ENCODE measurements around the gene KPNA6.
"Not testable (repeated sequence)": the region's sequence is repeated elsewhere in the genome, so short reads cannot be mapped to it uniquely, and the experiment has no call there.

Gene KPNA6

DNA sequence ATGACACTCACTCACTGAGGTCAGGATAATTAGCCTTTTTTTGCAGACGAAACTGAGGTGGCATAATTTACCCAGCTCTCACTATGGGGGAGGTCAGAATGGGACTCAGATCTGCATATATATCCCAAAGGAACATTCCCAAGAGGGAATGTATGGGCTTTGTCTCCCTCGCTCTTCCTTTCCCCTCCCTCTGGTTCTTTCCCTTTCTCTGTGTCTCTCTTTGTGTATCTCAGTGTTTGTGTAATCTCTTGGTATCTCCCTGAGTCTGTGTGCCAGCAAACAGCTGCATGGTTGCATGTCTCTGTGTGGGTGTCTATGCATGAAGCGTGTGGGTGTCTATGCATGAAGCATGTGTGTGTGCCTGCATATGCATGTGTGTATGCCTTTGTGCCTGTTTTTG is 30.4 kb upstream of the KPNA6 start:
- H3K9me3 Mint-ChIP-seq = no peaks in the 10 kb centered on the region
- H3K27ac Mint-ChIP-seq = no peak overlapping the region
- H3K36me3 Mint-ChIP-seq (ENCODE audit: low read depth) = peaks cover 77% of the 10 kb centered on the region
- H3K4me1 Mint-ChIP-seq (ENCODE audit: low read depth) = peaks cover 38% of the 10 kb centered on the region
- intact Hi-C loops (cut with micrococcal nuclease) = no loop called here
- H3K27me3 Mint-ChIP-seq = no peaks in the 10 kb centered on the region
- no peak overlapping the region for H3K4me3 Mint-ChIP-seq

DNA sequence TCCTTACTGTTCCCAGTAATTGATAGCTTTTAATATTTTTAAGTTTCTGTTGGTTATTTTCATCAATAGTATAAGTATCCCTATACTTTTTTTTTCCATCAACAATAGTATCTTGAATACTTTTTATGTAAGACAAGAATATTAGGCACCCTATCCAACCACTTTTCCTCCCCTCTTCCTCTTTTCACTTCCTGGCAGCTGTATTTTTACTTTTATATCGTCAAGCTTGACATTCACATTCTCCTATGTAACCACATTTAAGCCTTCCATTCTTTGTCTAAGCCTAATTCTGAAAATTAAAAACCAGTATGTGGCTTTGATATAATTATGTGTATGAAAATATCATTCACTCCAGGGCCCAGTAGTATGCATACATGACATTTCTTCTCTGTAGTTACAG is 25.8 kb upstream of the KPNA6 start:
- H3K36me3 Mint-ChIP-seq (ENCODE audit: low read depth) = peaks cover 90% of the 10 kb centered on the region
- H3K4me1 Mint-ChIP-seq (ENCODE audit: low read depth) = peaks cover 22% of the 10 kb centered on the region
- no peak overlapping the region for H3K4me3 Mint-ChIP-seq
- H3K27me3 Mint-ChIP-seq = no peaks in the 10 kb centered on the region
- H3K27ac Mint-ChIP-seq = peak overlapping the region; percentile 46
- intact Hi-C loops (cut with micrococcal nuclease) = no loop called here
- H3K9me3 Mint-ChIP-seq = no peaks in the 10 kb centered on the region

DNA sequence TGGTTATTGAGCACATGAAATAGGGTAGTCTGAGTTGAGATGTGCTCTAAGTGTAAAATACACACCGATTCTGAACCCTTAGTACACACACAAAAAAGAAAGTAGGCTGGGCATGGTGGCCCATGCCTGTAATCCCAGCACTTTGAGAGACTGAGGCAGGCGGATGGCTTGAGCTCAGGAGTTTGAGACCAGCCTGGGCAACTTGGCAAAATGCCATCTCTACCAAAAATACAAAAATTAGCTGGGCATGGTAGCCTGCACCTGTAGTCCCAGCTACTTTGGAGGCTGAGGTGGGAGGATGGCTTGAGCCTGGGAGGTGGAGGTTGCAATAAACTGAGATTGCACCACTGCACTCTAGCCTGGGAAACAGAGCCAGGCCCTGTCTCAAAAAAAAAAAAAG is 21.5 kb upstream of the KPNA6 start:
- intact Hi-C loops (cut with micrococcal nuclease); H3K4me3 Mint-ChIP-seq; H3K27ac Mint-ChIP-seq; H3K9me3 Mint-ChIP-seq; H3K27me3 Mint-ChIP-seq: not testable (repeated sequence)
- H3K4me1 Mint-ChIP-seq (ENCODE audit: low read depth) = peaks cover 16% of the 10 kb centered on the region
- peaks cover 91% of the 10 kb centered on the region for H3K36me3 Mint-ChIP-seq (ENCODE audit: low read depth)

DNA sequence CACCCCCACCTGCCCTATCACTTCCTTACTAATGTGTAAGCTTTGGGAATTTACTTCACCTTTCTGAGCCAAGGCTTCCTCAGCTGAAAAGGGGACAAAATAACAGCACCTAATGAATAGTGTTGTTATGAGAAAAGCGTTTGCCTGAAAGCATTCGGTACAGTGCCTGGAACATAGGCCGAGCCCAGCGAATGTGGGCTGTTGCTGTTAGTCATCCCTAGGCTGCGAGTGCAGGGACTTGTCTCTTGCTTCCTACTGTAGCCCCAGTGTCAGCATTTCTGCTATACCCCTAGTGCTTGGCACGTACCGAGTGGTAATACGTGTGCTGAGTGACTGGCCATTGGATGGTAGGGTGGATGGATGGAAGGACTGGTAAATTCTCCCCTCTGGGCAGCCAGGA is 16.7 kb upstream of the KPNA6 start:
- Mint-ChIP-seq H3K4me1 (ENCODE audit: low read depth) (no peaks in the 10 kb centered on the region), H3K27ac (no peak overlapping the region), H3K9me3 (no peaks in the 10 kb centered on the region), H3K27me3 (no peaks in the 10 kb centered on the region), H3K36me3 (ENCODE audit: low read depth) (peaks cover 99% of the 10 kb centered on the region), H3K4me3 (no peak overlapping the region)
- intact Hi-C loops (cut with micrococcal nuclease) = no loop called here

DNA sequence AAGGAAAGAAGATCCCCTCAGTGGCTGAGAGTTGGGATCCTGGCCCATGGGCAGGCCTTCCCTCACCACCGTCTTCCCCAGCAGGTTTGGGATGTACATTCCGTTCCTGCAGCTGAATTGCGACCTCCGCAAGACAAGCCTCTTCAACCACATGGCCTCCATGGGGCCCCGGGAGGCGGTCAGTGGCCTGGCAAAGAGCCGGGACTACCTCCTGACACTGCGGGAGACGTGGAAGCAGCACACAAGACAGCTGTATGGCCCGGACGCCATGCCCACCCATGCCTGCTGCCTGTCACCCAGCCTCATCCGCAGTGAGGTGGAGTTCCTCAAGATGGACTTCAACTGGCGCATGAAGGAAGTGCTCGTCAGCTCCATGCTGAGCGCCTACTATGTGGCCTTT is 16.3 kb upstream of the KPNA6 start:
- intact Hi-C loops (cut with micrococcal nuclease) = no loop called here
- H3K9me3 Mint-ChIP-seq = no peaks in the 10 kb centered on the region
- H3K27ac Mint-ChIP-seq = no peak overlapping the region
- peaks cover 99% of the 10 kb centered on the region for H3K36me3 Mint-ChIP-seq (ENCODE audit: low read depth)
- H3K27me3 Mint-ChIP-seq = no peaks in the 10 kb centered on the region
- H3K4me3 Mint-ChIP-seq = no peak overlapping the region
- H3K4me1 Mint-ChIP-seq (ENCODE audit: low read depth) = no peaks in the 10 kb centered on the region

DNA sequence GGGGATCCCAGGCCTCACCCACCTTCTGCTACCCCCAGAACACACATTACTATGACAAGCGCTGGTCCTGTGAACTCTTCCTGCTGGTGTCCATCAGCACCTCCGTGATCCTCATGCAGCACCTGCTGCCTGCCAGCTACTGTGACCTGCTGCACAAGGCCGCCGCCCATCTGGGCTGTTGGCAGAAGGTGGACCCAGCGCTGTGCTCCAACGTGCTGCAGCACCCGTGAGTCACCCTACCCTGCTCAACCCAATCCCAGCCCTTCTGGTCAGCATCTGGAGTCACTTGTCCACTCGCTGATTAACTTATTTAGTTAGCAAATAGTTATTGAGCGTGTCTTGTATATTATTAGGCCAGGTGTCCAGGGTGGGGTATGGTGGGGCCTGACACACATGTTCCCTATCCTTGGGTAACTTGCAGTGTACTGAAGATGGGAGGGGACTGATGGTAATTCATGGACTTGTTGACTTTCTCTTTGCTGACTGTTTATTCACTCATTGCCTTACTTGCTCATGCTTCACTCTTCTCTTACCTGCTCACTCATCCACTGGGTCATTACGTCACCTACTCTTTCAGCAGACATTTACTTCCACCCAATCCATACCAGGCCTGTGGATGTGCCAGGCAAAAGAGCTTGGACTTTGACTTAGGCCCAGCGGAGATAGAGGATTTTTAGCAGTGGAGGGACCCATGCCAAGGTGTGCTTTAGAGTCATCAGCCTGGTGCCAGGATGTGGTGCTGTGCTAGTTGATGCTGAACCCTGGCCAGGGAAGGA is 12.9 kb upstream of the KPNA6 start:
- peaks cover 100% of the 10 kb centered on the region for H3K36me3 Mint-ChIP-seq (ENCODE audit: low read depth)
- no peaks in the 10 kb centered on the region for H3K27me3 Mint-ChIP-seq
- H3K27ac Mint-ChIP-seq = no peak overlapping the region
- no peak overlapping the region for H3K4me3 Mint-ChIP-seq
- intact Hi-C loops (cut with micrococcal nuclease) = no loop called here
- no peaks in the 10 kb centered on the region for H3K4me1 Mint-ChIP-seq (ENCODE audit: low read depth)
- H3K9me3 Mint-ChIP-seq = no peaks in the 10 kb centered on the region

DNA sequence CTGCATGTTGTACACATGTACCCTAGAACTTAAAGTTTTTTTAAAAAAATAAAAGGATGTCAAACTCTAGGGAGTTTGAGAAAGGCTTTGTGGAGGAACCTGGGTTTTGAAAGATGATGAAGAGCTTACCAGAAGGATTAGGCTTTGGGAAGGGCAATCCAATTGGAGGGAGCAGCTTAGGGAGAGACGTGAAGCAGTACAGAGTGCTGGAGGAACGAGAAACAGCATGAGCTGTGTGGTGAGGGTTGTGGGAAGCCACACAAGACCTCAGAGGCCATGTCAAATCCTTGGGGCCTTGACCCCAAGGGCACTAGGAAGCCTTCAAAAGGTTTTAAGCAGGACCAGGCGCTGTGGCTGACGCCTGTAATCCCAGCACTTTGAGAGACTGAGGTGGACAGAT is 8.4 kb upstream of the KPNA6 start:
- peaks cover 87% of the 10 kb centered on the region for H3K36me3 Mint-ChIP-seq (ENCODE audit: low read depth)
- H3K27me3 Mint-ChIP-seq = no peaks in the 10 kb centered on the region
- no peaks in the 10 kb centered on the region for H3K4me1 Mint-ChIP-seq (ENCODE audit: low read depth)
- no peak overlapping the region for H3K27ac Mint-ChIP-seq
- H3K9me3 Mint-ChIP-seq = no peaks in the 10 kb centered on the region
- H3K4me3 Mint-ChIP-seq = no peak overlapping the region
- intact Hi-C loops (cut with micrococcal nuclease) = no loop called here

DNA sequence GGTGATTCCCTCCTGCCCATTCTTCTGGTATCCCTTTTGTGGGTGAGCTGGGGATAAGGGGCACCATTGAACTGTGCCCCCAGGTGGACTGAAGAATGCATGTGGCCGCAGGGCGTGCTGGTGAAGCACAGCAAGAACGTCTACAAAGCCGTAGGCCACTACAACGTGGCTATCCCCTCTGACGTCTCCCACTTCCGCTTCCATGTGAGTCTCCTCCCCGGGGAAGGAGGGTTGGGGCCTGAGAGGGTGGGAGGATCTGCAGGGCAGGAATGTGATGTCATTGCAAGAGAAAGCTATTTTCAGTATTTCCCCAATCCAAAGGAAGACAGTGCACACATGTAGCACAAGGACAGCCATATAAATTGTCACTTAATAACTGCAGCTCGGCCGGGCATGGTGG is 7.5 kb upstream of the KPNA6 start:
- Mint-ChIP-seq H3K27ac (no peak overlapping the region), H3K4me1 (ENCODE audit: low read depth) (no peaks in the 10 kb centered on the region), H3K9me3 (no peaks in the 10 kb centered on the region), H3K36me3 (ENCODE audit: low read depth) (peaks cover 78% of the 10 kb centered on the region), H3K27me3 (no peaks in the 10 kb centered on the region), H3K4me3 (no peak overlapping the region)
- intact Hi-C loops (cut with micrococcal nuclease) = no loop called here

DNA sequence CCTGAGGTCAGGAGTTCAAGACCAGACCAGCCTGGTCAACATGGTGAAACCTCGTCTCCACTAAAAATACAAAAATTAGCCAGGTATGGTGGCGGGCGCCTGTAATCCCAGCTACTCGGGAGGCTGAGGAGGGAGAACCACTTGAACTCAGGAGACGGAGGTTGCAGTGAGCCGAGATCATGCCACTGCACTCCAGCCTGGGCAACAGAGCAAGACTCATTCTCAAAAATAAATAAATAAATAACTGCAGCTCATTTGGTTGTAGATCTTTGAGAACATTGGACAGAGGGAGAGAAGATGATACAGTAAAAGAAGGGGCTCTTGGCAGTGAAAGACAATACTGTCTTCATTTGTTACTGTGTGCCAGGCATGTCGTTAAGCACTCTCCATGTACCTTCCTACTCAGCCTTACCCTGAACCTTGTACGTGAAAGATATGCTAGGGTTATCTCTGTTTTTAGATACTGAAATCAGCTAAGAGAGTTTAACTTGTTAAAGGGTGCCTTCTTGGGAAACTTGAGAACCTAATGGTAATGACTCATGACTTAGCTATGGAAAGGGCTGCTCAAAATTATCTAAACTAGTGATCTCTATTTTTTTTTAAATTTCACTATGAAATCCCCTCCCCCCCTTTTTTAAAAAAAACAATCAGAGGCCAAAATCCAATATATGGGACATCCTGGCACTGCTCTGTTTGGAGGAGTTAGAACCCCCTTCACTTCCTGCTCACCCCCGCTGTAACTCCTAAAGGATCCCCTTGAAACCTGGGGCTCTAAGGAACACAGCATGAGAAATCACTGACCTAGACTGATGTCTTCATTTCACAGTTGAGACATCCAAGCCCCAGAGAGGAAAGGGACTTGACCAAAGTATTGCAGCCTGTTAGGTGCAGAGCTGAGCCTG is 6.8 kb upstream of the KPNA6 start:
- no peak overlapping the region for H3K4me3 Mint-ChIP-seq
- H3K9me3 Mint-ChIP-seq = no peaks in the 10 kb centered on the region
- H3K27me3 Mint-ChIP-seq = no peaks in the 10 kb centered on the region
- peaks cover 71% of the 10 kb centered on the region for H3K36me3 Mint-ChIP-seq (ENCODE audit: low read depth)
- intact Hi-C loops (cut with micrococcal nuclease) = no loop called here
- H3K4me1 Mint-ChIP-seq (ENCODE audit: low read depth) = no peaks in the 10 kb centered on the region
- no peak overlapping the region for H3K27ac Mint-ChIP-seq

DNA sequence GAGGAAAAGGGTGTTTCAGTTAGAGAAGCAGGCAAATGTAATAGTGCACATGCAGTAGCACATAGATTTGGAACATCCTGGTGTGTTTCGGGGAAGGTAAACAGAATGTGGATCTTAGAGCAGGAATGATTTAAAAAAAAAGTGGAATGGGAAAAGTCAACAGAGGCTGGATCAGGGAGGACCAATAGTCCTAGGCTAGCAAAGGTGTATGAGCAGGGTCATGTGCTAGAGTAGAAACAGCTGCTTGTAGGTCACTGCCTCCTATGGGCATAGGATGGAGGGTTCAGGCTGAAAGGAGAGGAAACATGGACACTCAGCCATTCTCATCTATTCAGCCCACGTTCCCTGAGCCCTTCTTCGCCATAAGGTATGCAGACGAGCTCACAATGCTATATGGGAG is 3.7 kb upstream of the KPNA6 start:
- Mint-ChIP-seq H3K27me3 (no peaks in the 10 kb centered on the region), H3K4me1 (ENCODE audit: low read depth) (peaks cover 11% of the 10 kb centered on the region), H3K9me3 (no peaks in the 10 kb centered on the region), H3K4me3 (no peak overlapping the region), H3K27ac (no peak overlapping the region), H3K36me3 (ENCODE audit: low read depth) (peaks cover 51% of the 10 kb centered on the region)
- intact Hi-C loops (cut with micrococcal nuclease) = no loop called here

DNA sequence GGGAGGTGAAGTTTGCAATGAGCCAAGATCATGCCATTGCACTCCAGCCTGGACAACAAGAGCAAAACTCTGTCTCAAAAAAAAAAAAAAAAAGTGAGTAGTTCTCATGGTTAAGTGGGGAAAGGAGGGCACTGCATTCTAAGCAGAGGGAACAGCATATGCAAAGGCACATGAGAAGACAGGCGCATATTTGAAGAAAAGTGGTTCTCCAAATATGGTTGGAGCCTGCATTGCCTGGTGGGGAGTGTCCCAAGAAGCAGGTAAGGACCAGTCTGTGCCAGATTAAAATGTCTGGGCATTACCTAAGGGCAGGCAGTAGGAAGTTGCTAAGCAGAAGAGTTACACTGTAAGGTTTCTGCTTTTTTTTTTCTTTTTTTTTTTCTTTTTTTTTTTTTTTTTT is 2.5 kb upstream of the KPNA6 start:
- Mint-ChIP-seq H3K27ac (no peak overlapping the region), H3K9me3 (no peaks in the 10 kb centered on the region), H3K36me3 (ENCODE audit: low read depth) (peaks cover 39% of the 10 kb centered on the region), H3K4me3 (no peak overlapping the region), H3K4me1 (ENCODE audit: low read depth) (peaks cover 18% of the 10 kb centered on the region), H3K27me3 (no peaks in the 10 kb centered on the region)
- intact Hi-C loops (cut with micrococcal nuclease) = loop anchor here (5.0 kb wide), 1 partner anchor 33 kb away; the partner anchor contains the start of gene TMEM39B

DNA sequence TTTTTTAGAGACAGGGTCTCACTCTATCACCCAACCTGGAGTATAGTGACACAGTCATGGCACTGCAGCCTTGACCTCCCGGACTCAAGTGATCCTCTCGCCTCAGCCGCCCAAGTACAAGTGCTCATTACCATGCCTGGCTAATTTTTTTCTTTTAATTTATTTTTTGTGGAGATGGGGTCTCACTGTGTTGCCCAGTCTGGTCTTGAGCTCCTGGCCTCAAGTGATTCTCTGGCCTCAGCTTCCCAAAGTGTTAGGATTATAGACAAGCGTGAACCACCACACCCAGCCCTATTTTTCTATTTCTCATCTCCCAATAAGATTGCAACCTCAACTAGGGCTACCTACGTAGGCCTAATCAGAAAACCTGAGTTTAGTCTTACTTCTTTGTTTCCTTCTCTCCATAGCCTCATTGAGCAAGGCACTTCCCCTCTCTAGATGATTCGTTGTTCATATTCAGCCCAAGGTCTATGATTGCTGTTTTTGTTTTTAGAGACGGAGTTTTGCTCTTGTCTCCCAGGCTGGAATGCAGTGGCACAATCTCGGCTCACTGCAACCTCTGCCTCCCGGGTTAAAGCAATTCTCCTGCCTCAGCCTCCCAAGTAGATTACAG is 1.1 kb upstream of the KPNA6 start:
- peaks cover 31% of the 10 kb centered on the region for H3K4me1 Mint-ChIP-seq (ENCODE audit: low read depth)
- H3K9me3 Mint-ChIP-seq = no peaks in the 10 kb centered on the region
- intact Hi-C loops (cut with micrococcal nuclease) = loop anchor here (5.0 kb wide), 1 partner anchor 34 kb away; the partner anchor contains the start of gene TMEM39B
- peak overlapping the region; percentile 98 for H3K4me3 Mint-ChIP-seq
- no peaks in the 10 kb centered on the region for H3K27me3 Mint-ChIP-seq
- H3K27ac Mint-ChIP-seq = peak overlapping the region; percentile 93
- peaks cover 25% of the 10 kb centered on the region for H3K36me3 Mint-ChIP-seq (ENCODE audit: low read depth)

DNA sequence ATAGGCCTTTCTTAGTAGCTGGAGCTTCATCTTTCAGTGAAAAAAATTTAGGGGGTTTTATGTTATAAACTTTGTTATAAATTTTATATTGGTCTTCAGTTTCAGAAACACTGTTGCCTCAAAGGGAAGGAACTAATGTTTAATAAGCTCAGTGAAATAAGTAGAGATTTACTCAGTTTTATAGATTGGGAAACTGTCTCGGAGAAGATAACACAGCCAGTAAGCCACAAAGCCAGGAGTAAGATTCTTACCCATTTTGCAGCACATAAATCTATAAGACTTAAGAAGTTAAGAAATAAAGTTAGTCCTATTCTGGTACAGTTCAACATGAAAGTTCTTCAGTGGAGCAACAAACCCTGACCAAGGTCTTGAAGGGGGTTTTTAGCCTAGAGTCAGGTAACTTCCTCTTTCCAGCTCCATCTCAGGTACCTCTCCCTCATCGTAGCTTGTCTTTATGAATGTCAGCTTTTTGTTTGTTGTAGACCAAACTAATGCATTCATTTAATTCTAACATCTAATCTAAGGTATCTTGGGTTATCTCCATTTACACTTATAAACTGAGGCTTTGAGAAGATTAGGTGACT is 3.3 kb downstream of the KPNA6 start:
- H3K4me3 Mint-ChIP-seq = no peak overlapping the region
- H3K4me1 Mint-ChIP-seq (ENCODE audit: low read depth) = peaks cover 34% of the 10 kb centered on the region
- H3K27ac Mint-ChIP-seq = no peak overlapping the region
- intact Hi-C loops (cut with micrococcal nuclease) = no loop called here
- H3K9me3 Mint-ChIP-seq = no peaks in the 10 kb centered on the region
- H3K27me3 Mint-ChIP-seq = no peaks in the 10 kb centered on the region
- peaks cover 17% of the 10 kb centered on the region for H3K36me3 Mint-ChIP-seq (ENCODE audit: low read depth)

DNA sequence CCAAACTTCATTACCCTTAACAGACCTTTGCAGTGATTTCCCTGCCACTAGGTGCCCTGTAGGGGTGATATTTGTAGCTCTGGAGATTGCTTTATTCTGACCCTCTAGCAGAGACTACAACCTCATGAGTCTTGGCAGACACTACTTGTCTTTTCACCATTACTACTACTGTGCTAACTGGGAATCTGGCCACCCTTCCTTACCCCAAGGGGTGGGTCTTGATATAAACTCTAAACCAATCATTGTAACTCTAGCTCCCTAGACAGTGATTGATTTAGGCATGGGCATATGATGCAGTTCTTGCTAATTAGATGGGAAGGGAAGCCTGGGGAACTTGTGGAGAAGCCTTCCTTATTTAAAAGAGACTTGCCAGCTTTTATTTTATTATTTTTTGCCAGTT is 3.9 kb downstream of the KPNA6 start:
- no peak overlapping the region for H3K4me3 Mint-ChIP-seq
- peaks cover 24% of the 10 kb centered on the region for H3K36me3 Mint-ChIP-seq (ENCODE audit: low read depth)
- no peak overlapping the region for H3K27ac Mint-ChIP-seq
- no peaks in the 10 kb centered on the region for H3K27me3 Mint-ChIP-seq
- intact Hi-C loops (cut with micrococcal nuclease) = no loop called here
- H3K9me3 Mint-ChIP-seq = no peaks in the 10 kb centered on the region
- peaks cover 30% of the 10 kb centered on the region for H3K4me1 Mint-ChIP-seq (ENCODE audit: low read depth)

Measured in dendritic cell treated with granulocyte-macrophage colony-stimulating factor and Interleukin-4, amounts not matched to agents 40 ng/mL and 50 ng/mL, for 4 days (primary cell).